ENCODE results near the gene BCAS3. TPM values are rescaled to one million over a fixed set of nuclear protein-coding genes. Genes with fewer than 3 reads are reported as not detected.

The BCAS3 gene
- total RNA-seq, 1 donor from 2014 or later: 38.1 TPM

GRCh38 chr17:61116577-61116976 is 438.9 kb downstream of the BCAS3 start:
- Mint-ChIP-seq H3K4me3 (ENCODE audit: unreplicated experiment) (no peak overlapping the region), H3K27me3 (ENCODE audit: unreplicated experiment) (no peaks in the 10 kb centered on the region), H3K36me3 (ENCODE audit: low read depth, unreplicated experiment) (peaks cover 6% of the 10 kb centered on the region), H3K9me3 (ENCODE audit: unreplicated experiment) (peaks cover 5% of the 10 kb centered on the region), H3K4me1 (ENCODE audit: unreplicated experiment) (no peaks in the 10 kb centered on the region), H3K27ac (ENCODE audit: unreplicated experiment) (no peak overlapping the region)
- no peak for TF ChIP-seq CTCF (IDR thresholded peaks at IDR 0.05; ENCODE audit: unreplicated experiment)
- no peak for DNase-seq (ENCODE audit: low spot score)

GRCh38 chr17:61117983-61118382 is 440.3 kb downstream of the BCAS3 start:
- Mint-ChIP-seq H3K27ac (ENCODE audit: unreplicated experiment) (no peak overlapping the region), H3K27me3 (ENCODE audit: unreplicated experiment) (no peaks in the 10 kb centered on the region), H3K4me1 (ENCODE audit: unreplicated experiment) (no peaks in the 10 kb centered on the region), H3K4me3 (ENCODE audit: unreplicated experiment) (no peak overlapping the region), H3K36me3 (ENCODE audit: low read depth, unreplicated experiment) (peaks cover 6% of the 10 kb centered on the region), H3K9me3 (ENCODE audit: unreplicated experiment) (peaks cover 5% of the 10 kb centered on the region)
- TF ChIP-seq CTCF (IDR thresholded peaks at IDR 0.05; ENCODE audit: unreplicated experiment): no peak
- no peak for DNase-seq (ENCODE audit: low spot score)

- Mint-ChIP-seq H3K4me3 (ENCODE audit: unreplicated experiment) (no peak overlapping the region), H3K36me3 (ENCODE audit: low read depth, unreplicated experiment) (peaks cover 6% of the 10 kb centered on the region), H3K27me3 (ENCODE audit: unreplicated experiment) (no peaks in the 10 kb centered on the region), H3K27ac (ENCODE audit: unreplicated experiment) (no peak overlapping the region), H3K4me1 (ENCODE audit: unreplicated experiment) (no peaks in the 10 kb centered on the region), H3K9me3 (ENCODE audit: unreplicated experiment) (peaks cover 5% of the 10 kb centered on the region)
- no peak for DNase-seq (ENCODE audit: low spot score)
- no peak for TF ChIP-seq CTCF (IDR thresholded peaks at IDR 0.05; ENCODE audit: unreplicated experiment)
Measured at GRCh38 chr17:61118871-61119270, 441.2 kb downstream of the BCAS3 start.

GRCh38 chr17:61122326-61122913 is 444.8 kb downstream of the BCAS3 start:
- no peaks in the 10 kb centered on the region for H3K27me3 Mint-ChIP-seq (ENCODE audit: unreplicated experiment)
- no peaks in the 10 kb centered on the region for H3K9me3 Mint-ChIP-seq (ENCODE audit: unreplicated experiment)
- TF ChIP-seq CTCF (IDR thresholded peaks at IDR 0.05; ENCODE audit: unreplicated experiment): no peak
- no peak overlapping the region for H3K27ac Mint-ChIP-seq (ENCODE audit: unreplicated experiment)
- H3K36me3 Mint-ChIP-seq (ENCODE audit: low read depth, unreplicated experiment): no peaks in the 10 kb centered on the region
- H3K4me3 Mint-ChIP-seq (ENCODE audit: unreplicated experiment): no peak overlapping the region
- no peak for DNase-seq (ENCODE audit: low spot score)
- H3K4me1 Mint-ChIP-seq (ENCODE audit: unreplicated experiment): peaks cover 9% of the 10 kb centered on the region

GRCh38 chr17:61124562-61124961 is 446.9 kb downstream of the BCAS3 start:
- H3K9me3 Mint-ChIP-seq (ENCODE audit: unreplicated experiment): no peaks in the 10 kb centered on the region
- no peak for TF ChIP-seq CTCF (IDR thresholded peaks at IDR 0.05; ENCODE audit: unreplicated experiment)
- no peak overlapping the region for H3K27ac Mint-ChIP-seq (ENCODE audit: unreplicated experiment)
- H3K27me3 Mint-ChIP-seq (ENCODE audit: unreplicated experiment): no peaks in the 10 kb centered on the region
- no peak overlapping the region for H3K4me3 Mint-ChIP-seq (ENCODE audit: unreplicated experiment)
- peaks cover 27% of the 10 kb centered on the region for H3K4me1 Mint-ChIP-seq (ENCODE audit: unreplicated experiment)
- H3K36me3 Mint-ChIP-seq (ENCODE audit: low read depth, unreplicated experiment): no peaks in the 10 kb centered on the region
- no peak for DNase-seq (ENCODE audit: low spot score)
